Naive thymus-derived CD4-positive, alpha-beta T cell (primary cell): ENCODE results near the gene CACNB1. TPM values are rescaled to one million over a fixed set of nuclear protein-coding genes. Genes with fewer than 3 reads are reported as not detected.

Source experiments
- ATAC-seq: fragments of 150-1000 bp; cut with Tn5 transposase; 2 replicates; pipeline ENCODE4 v1.10.0; 2021; ENCODE audit warnings: mild to moderate bottlenecking, moderate library complexity
- CTCF ChIA-PET: fragments of 350-600 bp; sonication (Branson Sonifier 250); formaldehyde crosslinking; loops from one replicate; lab custom pipeline; 2021; ENCODE audit warnings: antibody characterized with exemption; lab: Charles Lee
- POLR2A ChIA-PET: fragments of 350-600 bp; sonication (Branson Sonifier 250); formaldehyde crosslinking; loops from one replicate; lab custom pipeline; 2021; ENCODE audit warnings: antibody characterized with exemption, inconsistent platforms; lab: Charles Lee
- DNase-seq, 9 donors: peaks; one replicate each; pipeline versions ENCODE4 v3.0.0 to v3.0.0-alpha.2; 2020 to 2022; ENCODE audit warnings: mixed read lengths in 1 of 9
- H3K27ac ChIP-seq: one replicate; pipeline ENCODE4 v1.7.0; 2013; ENCODE audit warnings: mild to moderate bottlenecking, low read depth, low read length, moderate library complexity
- H3K27me3 ChIP-seq, 2 donors: one replicate each; pipeline ENCODE4 v1.7.0; 2013; ENCODE audit warnings: low read length in 2 of 2, mild to moderate bottlenecking in 2 of 2, moderate library complexity in 2 of 2; ENCODE audit not compliant: control insufficient read depth in 2 of 2, insufficient read depth in 2 of 2
- H3K36me3 ChIP-seq, 3 experiments: 1 replicate in 2 of 3; 2 replicates in 1 of 3; pipeline ENCODE4 v1.7.0; 2013; ENCODE audit warnings: low read length in 3 of 3, mild to moderate bottlenecking in 3 of 3, moderate library complexity in 1 of 3; ENCODE audit not compliant: insufficient read depth in 3 of 3, control insufficient read depth in 2 of 3
- H3K4me1 ChIP-seq, 2 donors: one replicate each; pipeline ENCODE4 v1.7.0; 2013; ENCODE audit warnings: low read length in 2 of 2, mild to moderate bottlenecking in 2 of 2, moderate library complexity in 1 of 2; ENCODE audit not compliant: control insufficient read depth in 2 of 2, insufficient read depth in 2 of 2
- H3K4me3 ChIP-seq: 2 replicates; pipeline ENCODE4 v1.7.0; 2013; ENCODE audit warnings: mild to moderate bottlenecking, low read length
- H3K9me3 ChIP-seq, 3 experiments: 1 replicate in 2 of 3; 2 replicates in 1 of 3; pipeline ENCODE4 v1.7.0; 2013; ENCODE audit warnings: low read length in 3 of 3; ENCODE audit not compliant: control insufficient read depth in 2 of 3
- H3K27ac Mint-ChIP-seq, 9 donors: one replicate each; pipeline ENCODE4 v1.8.0; 2020 to 2022; ENCODE audit warnings: mixed read lengths in 9 of 9, mild to moderate bottlenecking in 8 of 9, moderate library complexity in 5 of 9, inconsistent platforms in 2 of 9
- H3K27me3 Mint-ChIP-seq, 5 donors: one replicate each; pipeline ENCODE4 v1.8.0; 2021 to 2022; ENCODE audit warnings: mixed read lengths in 5 of 5, mild to moderate bottlenecking in 1 of 5
- H3K36me3 Mint-ChIP-seq, 5 donors: one replicate each; pipeline ENCODE4 v1.8.0; 2020 to 2022; ENCODE audit warnings: mixed read lengths in 5 of 5, mild to moderate bottlenecking in 3 of 5, inconsistent platforms in 1 of 5
- H3K4me1 Mint-ChIP-seq, 7 donors: one replicate each; pipeline ENCODE4 v1.8.0; 2020 to 2022; ENCODE audit warnings: mixed read lengths in 7 of 7, mild to moderate bottlenecking in 3 of 7, inconsistent platforms in 1 of 7
- H3K4me3 Mint-ChIP-seq, 10 donors: one replicate each; pipeline ENCODE4 v1.8.0; 2020 to 2022; ENCODE audit warnings: mild to moderate bottlenecking in 10 of 10, mixed read lengths in 10 of 10, moderate library complexity in 6 of 10, inconsistent platforms in 2 of 10
- H3K9me3 Mint-ChIP-seq, 11 donors: one replicate each; pipeline ENCODE4 v1.8.0; 2020 to 2022; ENCODE audit warnings: mixed read lengths in 11 of 11, mild to moderate bottlenecking in 4 of 11, inconsistent platforms in 1 of 11, moderate library complexity in 1 of 11
- intact Hi-C, 2 donors: fragments of 100-400 bp; cut with micrococcal nuclease; formaldehyde crosslinking; loops; one replicate each; pipeline ENCODE4 v1.15.1; 2023
- polyA plus RNA-seq, 2 donors: library from polyadenylated mRNA; unstranded; fragments of 300-500 nt; fragmentation: Illumina TruSeq; gene quantifications; one replicate each; pipeline ENCODE4 v1.2.3, GENCODE V29; 2021
- total RNA-seq, 6 experiments: library from RNA in 5 of 6; stranded (reverse) in 5 of 6; gene quantifications; 1 replicate in 5 of 6; 2 replicates in 1 of 6; pipeline ENCODE4 v1.2.3 and lab custom pipeline; 2021 to 2026

CACNB1 gene
- total and polyA plus RNA-seq, 7 experiments from 2014 or later, result 0.39 to 22.0 (median 11.9) TPM

DNA sequence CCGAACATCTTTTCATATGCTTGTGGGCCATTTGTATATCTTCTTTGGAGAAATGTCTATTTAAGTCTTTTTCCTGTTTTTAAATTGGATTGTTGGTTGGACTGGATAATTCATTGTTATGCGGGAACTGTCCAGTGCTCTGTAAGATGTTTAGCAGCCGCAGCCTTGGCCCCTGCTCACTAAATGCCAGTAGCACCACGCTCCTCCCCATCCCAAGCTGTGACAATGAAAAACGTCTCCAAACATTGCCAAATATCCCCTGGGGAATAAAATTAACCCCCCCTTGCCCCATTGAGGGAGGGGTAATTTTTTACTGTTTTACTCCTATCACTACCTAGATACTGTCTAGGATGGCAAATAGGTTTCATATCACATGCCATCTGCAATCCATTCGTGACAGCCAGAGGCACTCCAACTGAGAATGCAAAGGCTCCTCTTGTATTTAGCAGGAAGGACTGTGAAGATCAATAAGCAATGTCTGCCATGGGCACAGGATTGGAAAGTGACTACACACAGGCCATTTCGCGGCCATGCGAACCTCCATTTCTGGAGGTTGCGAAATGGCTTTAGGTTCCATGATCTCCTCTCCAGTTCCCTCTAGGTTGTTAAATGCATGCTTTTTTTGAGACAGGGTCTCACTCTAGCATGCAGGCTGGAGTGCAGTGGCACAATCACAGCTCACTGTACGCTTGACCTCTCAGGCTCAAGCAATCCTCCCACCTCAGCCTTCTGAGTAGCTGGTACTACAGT, 55.4 kb downstream of the CACNB1 start:
- Mint-ChIP-seq H3K36me3 (peaks cover 0 to 16% (median 4%) of the 10 kb centered on the region in 5 donors), H3K4me1 (peaks cover 0 to 26% (median 17%) of the 10 kb centered on the region in 7 donors), H3K27ac (peak overlapping the region in 1 of 9 donors; percentile 62), H3K27me3 (no peaks in the 10 kb centered on the region), H3K4me3 (no peak overlapping the region), H3K9me3 (peaks cover 0 to 5% (median 0%) of the 10 kb centered on the region in 11 donors)
- POLR2A ChIA-PET, result no interaction called here
- Histone ChIP-seq H3K27ac (no peak overlapping the region), H3K9me3 (no peaks in the 10 kb centered on the region), H3K4me3 (no peak overlapping the region), H3K27me3 (no peaks in the 10 kb centered on the region), H3K36me3 (peaks cover 0 to 6% (median 0%) of the 10 kb centered on the region in 3 experiments), H3K4me1 (no peaks in the 10 kb centered on the region)
- intact Hi-C loops, result no loop called here
- ATAC-seq (no peak), DNase-seq (no peak)
- CTCF ChIA-PET, result interaction anchor here (0.6 to 1.0 kb wide), 2 partner anchors 11 to 29 kb away, joined by 3 read pairs; no protein-coding TSS in a partner anchor

DNA sequence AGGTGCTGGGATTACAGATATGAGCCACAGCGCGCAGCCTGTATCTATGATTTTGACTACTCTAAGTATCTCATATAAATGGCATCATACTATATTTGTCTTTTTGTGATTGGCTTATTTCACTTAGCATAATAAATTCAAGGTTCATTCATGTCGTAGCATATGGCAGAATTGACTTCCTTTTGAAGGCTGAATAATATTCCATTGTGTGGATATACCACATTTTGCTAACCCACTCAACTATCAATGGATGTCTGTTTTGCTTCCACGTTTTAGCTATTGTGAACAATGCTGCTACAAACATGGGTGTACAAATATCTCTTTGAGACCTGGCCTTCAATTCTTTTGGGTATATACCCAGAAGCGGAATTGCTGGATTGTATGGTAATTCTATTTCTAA, 56.2 kb downstream of the CACNB1 start:
- ChIA-PET POLR2A (no interaction called here), CTCF (interaction anchor here (0.6 kb wide), 1 partner anchor 30 kb away, joined by 3 read pairs; no protein-coding TSS in a partner anchor)
- Mint-ChIP-seq H3K9me3 (peaks cover 0 to 5% (median 0%) of the 10 kb centered on the region in 11 donors), H3K4me1 (peaks cover 0 to 32% (median 22%) of the 10 kb centered on the region in 7 donors), H3K4me3 (no peak overlapping the region), H3K27me3 (peaks cover 0 to 4% (median 0%) of the 10 kb centered on the region in 5 donors), H3K36me3 (peaks cover 0 to 23% (median 10%) of the 10 kb centered on the region in 5 donors), H3K27ac (no peak overlapping the region)
- intact Hi-C loops, result no loop called here
- H3K4me3 ChIP-seq, result no peak overlapping the region
- H3K27me3 ChIP-seq, result no peaks in the 10 kb centered on the region
- no peak for ATAC-seq
- H3K4me1 ChIP-seq, result no peaks in the 10 kb centered on the region
- no peak for DNase-seq
- H3K27ac ChIP-seq, result no peak overlapping the region
- H3K9me3 ChIP-seq, result no peaks in the 10 kb centered on the region
- peaks cover 0 to 6% (median 0%) of the 10 kb centered on the region in 3 experiments for H3K36me3 ChIP-seq

DNA sequence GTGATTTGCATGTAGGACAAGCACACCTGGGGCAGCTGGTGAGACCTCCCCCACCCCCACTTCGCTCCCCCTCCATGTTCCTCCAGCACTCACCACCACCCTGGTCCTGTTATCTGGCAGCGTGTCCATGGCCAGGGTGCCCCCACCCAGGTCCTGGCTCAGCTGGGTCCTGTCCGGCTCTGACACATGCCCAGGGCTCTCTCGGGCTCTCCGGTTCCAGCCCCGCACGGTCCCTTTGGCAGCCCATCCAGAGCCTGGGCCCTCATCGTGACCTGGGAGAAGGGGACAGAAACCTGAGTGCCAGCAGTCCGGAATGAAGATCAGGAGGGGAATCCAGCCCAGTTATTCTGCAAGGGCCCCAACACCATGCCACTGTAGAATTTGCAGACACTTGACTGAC, 57.9 kb downstream of the CACNB1 start:
- ATAC-seq, result no peak
- POLR2A ChIA-PET, result interaction anchor here (0.8 to 0.9 kb wide), 2 partner anchors 13 to 61 kb away, joined by 3 read pairs; no protein-coding TSS in a partner anchor

DNA sequence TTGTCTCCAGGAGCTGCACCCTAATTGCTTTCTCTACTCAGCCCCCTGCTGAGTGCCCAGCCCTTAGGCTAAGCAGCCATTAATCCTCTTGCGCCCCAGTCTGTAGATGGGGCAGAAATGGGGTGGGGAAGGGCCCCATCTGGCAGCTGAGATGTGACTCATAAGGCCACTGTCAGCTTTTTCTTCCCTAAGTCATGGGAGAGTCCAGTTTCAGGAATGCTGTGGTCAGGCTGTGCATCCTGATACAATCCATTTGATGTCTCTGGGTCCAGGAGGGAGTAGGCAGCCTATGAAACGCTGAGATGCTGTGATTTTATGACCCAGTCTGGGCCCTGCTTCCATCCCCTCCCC, 58.3 kb downstream of the CACNB1 start:
- intact Hi-C loops, result no loop called here
- no peak for DNase-seq
- peaks cover 0 to 30% (median 12%) of the 10 kb centered on the region in 5 donors for H3K36me3 Mint-ChIP-seq
- peaks cover 0 to 4% (median 0%) of the 10 kb centered on the region in 5 donors for H3K27me3 Mint-ChIP-seq
- no peaks in the 10 kb centered on the region for H3K4me1 ChIP-seq
- peaks cover 0 to 14% (median 6%) of the 10 kb centered on the region in 7 donors for H3K4me1 Mint-ChIP-seq
- peak overlapping the region in 1 of 9 donors; percentile 74 for H3K27ac Mint-ChIP-seq
- POLR2A ChIA-PET, result no interaction called here
- H3K36me3 ChIP-seq, result peaks cover 0 to 14% (median 0%) of the 10 kb centered on the region in 3 experiments
- H3K27ac ChIP-seq, result no peak overlapping the region
- H3K4me3 ChIP-seq, result no peak overlapping the region
- no peak for ATAC-seq
- CTCF ChIA-PET, result no interaction called here
- no peaks in the 10 kb centered on the region for H3K9me3 ChIP-seq
- peaks cover 0 to 5% (median 0%) of the 10 kb centered on the region in 11 donors for H3K9me3 Mint-ChIP-seq
- H3K27me3 ChIP-seq, result no peaks in the 10 kb centered on the region
- H3K4me3 Mint-ChIP-seq, result no peak overlapping the region

More for the DNA sequence above, 57.9 kb downstream of the CACNB1 start:
- Mint-ChIP-seq H3K4me3 (no peak overlapping the region), H3K36me3 (peaks cover 0 to 30% (median 12%) of the 10 kb centered on the region in 5 donors), H3K4me1 (peaks cover 0 to 18% (median 10%) of the 10 kb centered on the region in 7 donors), H3K27me3 (peaks cover 0 to 4% (median 0%) of the 10 kb centered on the region in 5 donors), H3K9me3 (peaks cover 0 to 5% (median 0%) of the 10 kb centered on the region in 11 donors), H3K27ac (peak overlapping the region in 1 of 9 donors; percentile 12)
- CTCF ChIA-PET, result no interaction called here
- Histone ChIP-seq H3K4me1 (no peaks in the 10 kb centered on the region), H3K9me3 (no peaks in the 10 kb centered on the region), H3K27me3 (no peaks in the 10 kb centered on the region), H3K4me3 (no peak overlapping the region), H3K36me3 (peaks cover 0 to 14% (median 0%) of the 10 kb centered on the region in 3 experiments), H3K27ac (no peak overlapping the region)
- intact Hi-C loops, result no loop called here
- DNase-seq, result no peak

DNA sequence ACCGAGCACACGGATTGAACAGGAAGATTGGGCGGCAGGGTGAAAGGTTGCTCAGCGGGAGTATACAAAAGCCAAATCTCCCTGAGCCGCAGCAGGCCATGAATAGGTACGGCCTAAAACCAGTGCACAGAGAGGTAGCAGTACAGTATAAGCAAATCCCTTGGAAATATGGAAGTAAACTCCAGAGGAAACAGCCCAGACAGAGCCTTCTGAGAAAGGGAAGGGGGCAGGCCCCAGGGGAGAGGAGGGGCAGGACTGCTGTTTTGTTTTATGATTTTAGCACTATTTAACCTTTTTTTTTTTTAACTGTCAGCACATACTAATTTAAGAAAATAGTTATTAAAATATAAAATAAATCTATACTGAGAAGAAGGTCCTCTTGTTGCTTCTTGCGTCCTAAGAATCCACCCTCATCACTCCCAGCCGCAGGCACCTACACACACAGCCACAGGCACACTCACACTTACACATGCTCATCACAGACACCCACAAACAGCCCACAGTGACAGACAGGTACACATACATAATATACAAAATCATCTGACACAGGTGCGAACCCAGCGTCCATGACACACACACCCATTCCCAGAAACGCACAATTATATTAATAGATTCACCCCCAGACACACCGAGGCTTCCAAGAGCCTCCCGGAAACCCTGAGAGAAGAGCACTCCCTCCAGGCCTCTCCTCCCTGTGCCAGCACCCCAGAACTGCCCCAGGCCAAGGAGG, 58.9 kb downstream of the CACNB1 start:
- ChIA-PET CTCF (no interaction called here), POLR2A (no interaction called here)
- H3K36me3 ChIP-seq, result peaks cover 0 to 14% (median 0%) of the 10 kb centered on the region in 3 experiments
- no peak overlapping the region for H3K4me3 ChIP-seq
- no peak overlapping the region for H3K27ac ChIP-seq
- ATAC-seq (no peak), DNase-seq (no peak)
- Mint-ChIP-seq H3K9me3 (peaks cover 0 to 5% (median 0%) of the 10 kb centered on the region in 11 donors), H3K36me3 (peaks cover 0 to 30% (median 12%) of the 10 kb centered on the region in 5 donors), H3K27me3 (peaks cover 0 to 4% (median 0%) of the 10 kb centered on the region in 5 donors), H3K4me3 (no peak overlapping the region), H3K4me1 (peaks cover 0 to 10% (median 4%) of the 10 kb centered on the region in 7 donors), H3K27ac (peak overlapping the region in 6 of 9 donors; percentile 45 to 77 (median 53))
- H3K9me3 ChIP-seq, result no peaks in the 10 kb centered on the region
- intact Hi-C loops, result no loop called here
- no peaks in the 10 kb centered on the region for H3K27me3 ChIP-seq
- H3K4me1 ChIP-seq, result no peaks in the 10 kb centered on the region

DNA sequence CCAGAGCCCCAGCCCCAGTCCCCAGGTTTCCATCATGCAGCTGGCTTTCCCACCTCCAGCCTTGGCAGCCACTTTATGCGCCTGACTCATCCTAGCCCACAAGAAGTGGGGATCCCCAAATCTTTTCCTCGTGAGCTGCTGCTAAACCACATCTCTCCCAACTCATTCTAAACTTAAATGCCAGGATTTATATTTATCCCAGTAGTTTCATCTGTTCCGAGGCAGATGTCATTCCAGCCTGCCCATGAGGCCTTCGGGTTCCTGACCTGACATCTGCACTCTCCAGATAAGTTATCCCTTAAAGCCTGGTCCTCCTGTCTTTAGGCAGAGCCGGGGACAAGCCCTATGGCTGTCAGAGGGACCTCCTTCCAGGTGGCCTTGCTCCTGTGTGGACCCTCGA, 62.6 kb downstream of the CACNB1 start:
- Histone ChIP-seq H3K27ac (no peak overlapping the region), H3K9me3 (no peaks in the 10 kb centered on the region), H3K27me3 (no peaks in the 10 kb centered on the region), H3K4me3 (no peak overlapping the region), H3K4me1 (no peaks in the 10 kb centered on the region), H3K36me3 (peaks cover 0 to 18% (median 0%) of the 10 kb centered on the region in 3 experiments)
- ATAC-seq, result no peak
- ChIA-PET POLR2A (interaction anchor here (1.0 to 1.4 kb wide), 2 partner anchors 9 to 19 kb away, joined by 3 to 5 read pairs; no protein-coding TSS in a partner anchor), CTCF (no interaction called here)
- peaks cover 0 to 35% (median 6%) of the 10 kb centered on the region in 5 donors for H3K36me3 Mint-ChIP-seq
- peak overlapping the region in 1 of 9 donors; percentile 22 for H3K27ac Mint-ChIP-seq
- no peak overlapping the region for H3K4me3 Mint-ChIP-seq
- H3K4me1 Mint-ChIP-seq, result peaks cover 0 to 10% (median 6%) of the 10 kb centered on the region in 7 donors
- H3K27me3 Mint-ChIP-seq, result peaks cover 0 to 4% (median 0%) of the 10 kb centered on the region in 5 donors
- intact Hi-C loops, result no loop called here
- no peaks in the 10 kb centered on the region for H3K9me3 Mint-ChIP-seq
- no peak for DNase-seq
